Activated T-cell treated with anti-CD3 and anti-CD28 coated beads, Interleukin-2, amount 50 U/mL, for 72 hours (primary cell): Measurements from ENCODE around the gene ANKRD63. TPM values are rescaled to one million over a fixed set of nuclear protein-coding genes. Genes with fewer than 3 reads are reported as not detected.
A peak's percentile ranks its signal among the peaks of the same experiment; 100 is the strongest.

ENCODE experiments used
- ATAC-seq, 2 donors: fragments of 150-1000 bp; cut with Tn5 transposase; replicated peaks in 1 of 2; 2 replicates each; pipeline ENCODE4 v1.10.0; 2021; ENCODE audit warnings: moderate library complexity in 2 of 2, mild to moderate bottlenecking in 1 of 2
- DNase-seq, 2 donors: peaks; one replicate each; pipeline ENCODE4 v3.0.0; 2021 to 2022; ENCODE audit warnings: mixed read lengths in 1 of 2
- H3K27ac Mint-ChIP-seq: one replicate; pipeline ENCODE4 v1.8.0; 2022; ENCODE audit warnings: mild to moderate bottlenecking, moderate library complexity, mixed read lengths
- H3K27me3 Mint-ChIP-seq: one replicate; pipeline ENCODE4 v1.8.0; 2022; ENCODE audit warnings: low read depth, mixed read lengths
- H3K36me3 Mint-ChIP-seq, 2 donors: one replicate each; pipeline ENCODE4 v1.8.0; 2022; ENCODE audit warnings: mixed read lengths in 2 of 2, mild to moderate bottlenecking in 1 of 2; ENCODE audit not compliant: insufficient read depth in 2 of 2
- H3K4me1 Mint-ChIP-seq: one replicate; pipeline ENCODE4 v1.8.0; 2022; ENCODE audit warnings: low read depth, mixed read lengths
- H3K4me3 Mint-ChIP-seq, 2 donors: one replicate each; pipeline ENCODE4 v1.8.0; 2022; ENCODE audit warnings: mild to moderate bottlenecking in 2 of 2, mixed read lengths in 2 of 2, moderate library complexity in 2 of 2
- H3K9me3 Mint-ChIP-seq, 2 donors: one replicate each; pipeline ENCODE4 v1.8.0; 2022; ENCODE audit warnings: mixed read lengths in 2 of 2
- total RNA-seq, 2 donors: library from RNA; stranded (reverse); gene quantifications; one replicate each; pipeline ENCODE4 v1.2.3, GENCODE V29; 2022

ANKRD63 gene
- total RNA-seq, 2 donors from 2014 or later = not detected

DNA sequence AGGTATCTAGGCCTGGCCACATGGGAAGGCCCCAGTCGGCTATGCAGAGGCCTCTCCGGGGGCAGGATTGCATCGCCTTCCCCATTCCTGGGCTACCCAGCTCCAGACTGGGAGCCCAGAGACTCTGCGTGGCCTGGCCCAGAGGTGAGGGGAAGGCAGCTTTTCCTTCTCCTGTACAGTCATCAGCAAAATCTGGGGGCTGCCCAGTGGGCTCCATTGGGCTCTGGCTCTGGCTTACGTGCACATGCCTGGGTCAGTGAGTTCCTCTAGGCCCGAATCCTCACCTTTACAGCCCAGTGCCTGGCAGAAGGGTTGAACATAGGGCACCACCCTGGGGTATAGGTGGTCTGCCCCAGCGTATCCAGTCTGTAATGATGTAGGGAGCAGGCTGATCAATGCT, 3.9 kb upstream of the ANKRD63 start:
- H3K36me3 Mint-ChIP-seq = no peaks in the 10 kb centered on the region
- no peaks in the 10 kb centered on the region for H3K4me1 Mint-ChIP-seq
- H3K4me3 Mint-ChIP-seq = no peak overlapping the region
- H3K27me3 Mint-ChIP-seq = peaks cover 6% of the 10 kb centered on the region
- DNase-seq = no peak
- H3K9me3 Mint-ChIP-seq = no peaks in the 10 kb centered on the region
- ATAC-seq = no peak
- no peak overlapping the region for H3K27ac Mint-ChIP-seq

DNA sequence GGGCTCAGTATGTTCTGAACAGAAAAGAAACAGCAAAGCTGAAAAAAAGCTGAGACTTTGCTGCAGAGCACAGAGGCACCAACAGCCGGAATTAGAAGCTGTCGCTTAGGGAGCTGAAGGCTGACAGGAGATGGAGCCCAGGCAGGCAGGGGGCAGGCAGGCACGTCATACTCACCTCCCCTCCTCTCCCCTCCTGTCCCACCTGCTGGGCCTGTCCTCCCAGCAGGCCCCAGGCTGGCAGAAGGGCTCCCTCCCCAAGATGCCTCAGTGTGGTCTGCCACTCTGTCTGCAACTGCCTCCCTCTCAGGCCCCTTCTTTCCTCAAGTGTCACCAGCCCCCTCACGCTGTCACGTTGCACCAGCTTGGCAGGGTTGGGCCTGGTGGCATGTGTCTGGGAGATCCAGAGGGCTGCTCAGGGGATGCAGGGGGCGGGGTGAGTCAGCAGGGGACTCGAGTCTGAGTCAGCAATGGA, 3.2 kb upstream of the ANKRD63 start:
- ATAC-seq (no peak), DNase-seq (no peak)
- no peak overlapping the region for H3K4me3 Mint-ChIP-seq
- no peak overlapping the region for H3K27ac Mint-ChIP-seq
- H3K36me3 Mint-ChIP-seq = no peaks in the 10 kb centered on the region
- H3K9me3 Mint-ChIP-seq = no peaks in the 10 kb centered on the region
- peaks cover 9% of the 10 kb centered on the region for H3K27me3 Mint-ChIP-seq
- H3K4me1 Mint-ChIP-seq = no peaks in the 10 kb centered on the region

- Mint-ChIP-seq H3K9me3 (no peaks in the 10 kb centered on the region), H3K4me1 (no peaks in the 10 kb centered on the region), H3K36me3 (no peaks in the 10 kb centered on the region), H3K4me3 (no peak overlapping the region), H3K27me3 (peaks cover 14% of the 10 kb centered on the region), H3K27ac (no peak overlapping the region)
- ATAC-seq (no peak), DNase-seq (no peak)
Measured at GRCh38 chr15:40285554-40286011, 2.7 kb upstream of the ANKRD63 start.

DNA sequence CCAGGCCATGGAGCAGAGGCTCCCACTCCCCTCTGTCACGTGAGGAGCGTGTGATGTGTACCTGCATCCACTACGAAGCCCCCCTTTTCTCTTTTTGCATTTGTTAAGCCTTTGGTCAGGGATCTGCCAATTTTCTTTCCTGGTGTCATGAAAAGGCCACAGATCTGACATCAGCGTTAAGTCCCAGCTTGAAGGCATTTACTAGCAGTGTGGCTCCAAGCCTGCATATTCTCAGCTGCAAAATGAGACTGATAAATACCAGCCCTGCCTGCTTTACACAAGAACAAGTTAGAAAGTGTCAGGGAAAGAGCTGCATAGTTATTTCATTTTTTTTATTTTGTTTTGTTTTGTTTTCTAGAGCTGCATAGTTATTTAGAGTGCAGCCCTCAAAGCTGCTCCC, 2.3 kb upstream of the ANKRD63 start:
- ATAC-seq = no peak
- Mint-ChIP-seq H3K4me3 (no peak overlapping the region), H3K27me3 (peaks cover 17% of the 10 kb centered on the region), H3K4me1 (no peaks in the 10 kb centered on the region), H3K36me3 (no peaks in the 10 kb centered on the region), H3K9me3 (no peaks in the 10 kb centered on the region), H3K27ac (no peak overlapping the region)
- no peak for DNase-seq

DNA sequence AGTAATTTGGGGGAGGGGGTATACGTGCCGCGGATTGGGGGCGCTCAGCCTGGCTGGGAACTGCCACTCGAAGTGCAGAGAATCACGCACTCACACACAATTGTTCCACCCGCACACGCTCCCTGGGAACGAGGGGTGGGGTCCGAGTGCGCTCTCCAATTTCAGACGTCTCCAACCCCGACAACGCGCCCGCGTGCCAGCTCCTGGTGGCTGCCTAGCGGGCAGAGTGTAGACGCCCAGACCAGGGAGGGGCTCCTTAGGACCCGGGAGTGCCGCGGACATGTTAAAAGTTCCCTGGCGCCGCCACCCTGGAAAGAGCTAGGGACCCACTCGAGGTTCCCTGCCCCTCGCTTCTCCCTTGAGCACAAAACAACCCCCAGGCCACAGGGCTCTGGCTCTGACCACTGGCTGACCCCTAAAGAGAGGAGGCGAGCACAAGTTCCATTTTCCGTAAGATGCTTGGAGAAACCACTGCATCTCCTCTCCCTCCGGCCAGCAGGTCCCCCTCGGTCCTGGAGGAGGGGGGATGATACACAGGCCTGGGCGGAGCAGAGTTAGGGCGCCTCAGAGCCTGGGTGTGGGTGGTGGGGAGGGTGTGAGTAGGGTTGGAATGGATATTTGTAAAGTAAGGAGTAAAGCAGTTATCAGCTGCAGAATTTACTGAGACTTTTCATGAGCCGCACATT, 894 bp upstream of the ANKRD63 start:
- Mint-ChIP-seq H3K27ac (no peak overlapping the region), H3K36me3 (no peaks in the 10 kb centered on the region), H3K4me3 (peak overlapping the region; percentile 27 to 77)

GRCh38 chr15:40282147-40282868, 556 bp downstream of the ANKRD63 start:
- Mint-ChIP-seq H3K4me1 (no peaks in the 10 kb centered on the region), H3K27me3 (peaks cover 40% of the 10 kb centered on the region), H3K4me3 (peak overlapping the region; percentile 77 to 83), H3K27ac (no peak overlapping the region), H3K36me3 (no peaks in the 10 kb centered on the region), H3K9me3 (no peaks in the 10 kb centered on the region)
- DNase-seq = peak; percentile 62 to 74
- ATAC-seq = peak; percentile 73 to 74

More for the DNA sequence above, 894 bp upstream of the ANKRD63 start:
- Mint-ChIP-seq H3K9me3 (no peaks in the 10 kb centered on the region), H3K27me3 (peaks cover 25% of the 10 kb centered on the region), H3K4me1 (no peaks in the 10 kb centered on the region)
- ATAC-seq (no peak), DNase-seq (no peak)

- Mint-ChIP-seq H3K36me3 (no peaks in the 10 kb centered on the region), H3K27me3 (peaks cover 45% of the 10 kb centered on the region), H3K4me1 (no peaks in the 10 kb centered on the region), H3K9me3 (no peaks in the 10 kb centered on the region), H3K4me3 (peak overlapping the region in 1 of 2 donors; percentile 77), H3K27ac (no peak overlapping the region)
- ATAC-seq (no peak), DNase-seq (no peak)
Measured at GRCh38 chr15:40281801-40282146, 1.1 kb downstream of the ANKRD63 start.

DNA sequence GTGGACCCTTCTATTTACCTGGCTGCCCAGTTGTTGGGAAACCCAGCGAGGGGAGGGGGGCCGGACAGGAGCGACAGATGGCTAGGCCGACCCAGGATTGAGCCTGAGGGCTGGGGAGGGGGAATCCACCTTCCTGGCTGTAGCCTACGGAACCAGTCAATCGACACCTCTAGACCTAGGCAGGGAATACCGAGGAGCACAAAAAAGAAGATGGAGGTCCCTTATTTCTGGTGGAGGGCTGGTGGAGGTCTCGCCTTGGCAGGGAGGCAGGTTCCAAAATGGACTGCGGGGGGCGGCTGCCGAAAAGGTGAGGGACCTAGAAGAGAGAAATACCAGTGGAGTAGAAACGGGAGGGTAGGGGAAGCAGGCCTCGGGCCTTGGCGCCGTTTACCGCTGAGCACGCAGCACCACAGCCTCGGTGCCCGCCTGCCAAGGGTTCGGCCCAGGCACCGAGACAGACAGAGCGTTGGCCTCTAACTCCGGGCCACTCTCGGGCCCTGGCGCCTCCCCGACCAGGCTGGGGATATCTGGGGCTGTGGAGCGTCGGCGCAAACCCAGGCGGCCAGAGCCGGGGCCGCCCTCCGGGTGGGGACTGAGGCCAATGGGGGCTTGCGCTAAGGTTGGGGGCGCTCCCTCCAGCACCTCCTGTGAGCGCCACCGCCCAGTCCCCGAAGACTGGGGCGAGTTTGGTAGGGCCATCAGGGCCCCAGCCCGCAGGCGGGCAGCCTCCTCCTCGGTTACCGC, 1.6 kb downstream of the ANKRD63 start:
- no peak overlapping the region for H3K27ac Mint-ChIP-seq
- H3K9me3 Mint-ChIP-seq = no peaks in the 10 kb centered on the region
- H3K27me3 Mint-ChIP-seq = peaks cover 51% of the 10 kb centered on the region

GRCh38 chr15:40280260-40281056, 2.4 kb downstream of the ANKRD63 start:
- DNase-seq = no peak
- H3K4me3 Mint-ChIP-seq = peak overlapping the region; percentile 52 to 63

More for the DNA sequence above, 1.6 kb downstream of the ANKRD63 start:
- DNase-seq (no peak), ATAC-seq (no peak)
- no peaks in the 10 kb centered on the region for H3K36me3 Mint-ChIP-seq
- no peaks in the 10 kb centered on the region for H3K4me1 Mint-ChIP-seq
- peak overlapping the region; percentile 52 to 63 for H3K4me3 Mint-ChIP-seq

DNA sequence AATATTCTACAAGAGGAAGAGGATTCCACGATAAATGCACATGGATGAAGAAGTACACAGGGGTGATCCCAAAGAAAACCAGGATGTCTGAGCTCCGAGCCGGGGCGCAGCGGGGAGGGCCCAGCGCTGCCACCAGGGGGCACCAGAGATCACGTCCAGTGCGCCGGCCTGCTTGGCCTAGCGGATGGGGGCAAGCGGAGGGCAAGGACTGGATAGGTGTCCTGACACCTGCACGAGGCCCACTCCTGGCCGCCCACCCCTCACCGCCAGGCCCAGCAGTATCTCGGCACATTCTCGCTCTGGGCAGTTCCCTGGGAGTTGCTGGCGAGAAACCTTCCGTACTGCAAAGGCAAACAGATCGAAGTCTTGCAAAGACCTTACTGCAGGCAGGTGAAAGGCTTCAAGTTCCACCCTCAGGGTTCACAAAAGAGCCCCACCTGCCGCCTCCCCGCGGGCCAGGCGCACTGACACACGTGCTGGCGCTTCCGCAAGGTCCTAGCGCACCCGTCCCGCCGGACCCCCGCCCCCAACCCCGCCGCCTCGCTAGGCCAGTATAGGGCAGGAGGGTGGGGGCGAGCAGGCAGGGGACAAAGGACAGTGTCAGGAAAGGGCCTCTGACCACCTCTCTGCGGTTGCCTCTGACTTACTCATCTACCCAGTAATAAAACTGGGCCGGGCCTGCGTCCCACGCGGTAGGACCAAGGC, 3.3 kb downstream of the ANKRD63 start:
- Mint-ChIP-seq H3K4me1 (peaks cover 3% of the 10 kb centered on the region), H3K9me3 (no peaks in the 10 kb centered on the region), H3K36me3 (no peaks in the 10 kb centered on the region), H3K27ac (no peak overlapping the region), H3K4me3 (no peak overlapping the region), H3K27me3 (peaks cover 52% of the 10 kb centered on the region)
- DNase-seq = peak; percentile 73 to 87
- peak; percentile 48 to 51 for ATAC-seq

More at GRCh38 chr15:40280260-40281056, 2.4 kb downstream of the ANKRD63 start:
- no peaks in the 10 kb centered on the region for H3K36me3 Mint-ChIP-seq
- H3K27ac Mint-ChIP-seq = no peak overlapping the region
- no peaks in the 10 kb centered on the region for H3K4me1 Mint-ChIP-seq
- H3K27me3 Mint-ChIP-seq = peaks cover 52% of the 10 kb centered on the region
- ATAC-seq = no peak
- H3K9me3 Mint-ChIP-seq = no peaks in the 10 kb centered on the region

GRCh38 chr15:40278026-40278425, 4.8 kb downstream of the ANKRD63 start:
- no peak overlapping the region for H3K27ac Mint-ChIP-seq
- no peak overlapping the region for H3K4me3 Mint-ChIP-seq
- peaks cover 45% of the 10 kb centered on the region for H3K27me3 Mint-ChIP-seq
- ATAC-seq (no peak), DNase-seq (no peak)
- no peaks in the 10 kb centered on the region for H3K9me3 Mint-ChIP-seq
- peaks cover 7% of the 10 kb centered on the region for H3K4me1 Mint-ChIP-seq
- H3K36me3 Mint-ChIP-seq = no peaks in the 10 kb centered on the region

DNA sequence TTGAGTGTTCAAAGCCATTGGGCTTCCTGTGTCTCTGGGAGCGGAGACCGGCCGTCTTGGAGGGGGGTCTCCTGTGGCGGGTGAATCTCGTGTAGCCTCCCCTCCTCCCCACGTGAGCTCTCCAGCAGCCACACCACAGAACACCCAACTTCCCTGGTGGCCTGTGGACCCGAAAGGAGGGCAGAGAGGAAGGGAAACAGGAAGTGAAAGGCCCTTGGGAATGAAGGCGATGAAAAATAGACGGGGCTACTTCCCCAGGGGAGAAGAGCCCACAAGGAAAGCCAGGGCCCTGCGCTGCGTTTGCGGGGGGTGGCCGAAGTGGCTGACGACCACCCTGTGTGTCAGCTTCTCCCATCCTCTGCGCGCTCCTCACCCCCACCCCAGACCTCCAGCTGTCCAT, 5.4 kb downstream of the ANKRD63 start:
- H3K27me3 Mint-ChIP-seq = peaks cover 45% of the 10 kb centered on the region
- H3K36me3 Mint-ChIP-seq = no peaks in the 10 kb centered on the region
- DNase-seq (no peak), ATAC-seq (no peak)
- no peak overlapping the region for H3K27ac Mint-ChIP-seq
- H3K9me3 Mint-ChIP-seq = no peaks in the 10 kb centered on the region
- H3K4me1 Mint-ChIP-seq = peaks cover 7% of the 10 kb centered on the region
- no peak overlapping the region for H3K4me3 Mint-ChIP-seq
